Activated CD4-positive, alpha-beta T cell treated with anti-CD3 and anti-CD28 coated beads, Interleukin-2, Interleukin-4, amounts not matched to agents 100 ng/mL and 50 ng/mL, durations not matched to agents 16 hours and 8 hours (primary cell): ENCODE data around the gene KCNJ14.
A peak's percentile ranks its signal among the peaks of the same experiment; 100 is the strongest.

Source experiments
- DNase-seq: peaks from one replicate; pipeline ENCODE4 v3.0.0-alpha.2; 2020; ENCODE audit warnings: low spot score

Gene KCNJ14

DNA sequence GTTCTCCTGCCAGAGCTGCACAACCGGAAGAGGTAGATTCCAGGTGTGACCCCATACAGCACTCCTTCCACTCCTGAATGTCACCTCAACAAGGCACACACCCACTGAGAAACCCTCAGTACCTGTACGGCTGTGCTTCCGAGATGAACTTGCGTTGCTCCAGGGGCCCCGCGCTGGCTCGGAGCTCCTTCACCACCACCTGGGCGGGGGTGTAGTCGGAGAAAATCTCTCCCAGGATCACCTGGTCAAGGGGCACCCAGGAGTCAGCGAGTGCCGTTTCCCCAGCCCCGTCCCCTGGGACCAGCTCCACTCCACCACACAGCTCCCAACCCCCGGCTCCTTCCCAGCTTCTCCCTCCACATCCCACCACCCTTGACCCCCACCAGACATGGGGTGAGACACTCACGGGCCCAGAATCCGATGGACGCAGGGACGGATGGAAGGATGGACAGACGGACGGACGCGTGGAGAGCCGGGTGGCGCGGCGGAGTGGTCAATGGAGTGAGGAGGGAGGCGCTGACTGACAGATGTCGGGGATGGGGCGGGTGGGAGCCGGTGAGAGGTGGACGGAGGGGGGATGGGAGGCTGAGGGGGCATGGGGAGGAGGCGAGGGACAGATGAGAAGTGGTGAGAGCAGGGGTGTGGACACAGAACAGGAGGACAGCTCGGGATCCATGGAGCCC lies 53.5 kb downstream of the KCNJ14 start:
- no peak for DNase-seq

DNA sequence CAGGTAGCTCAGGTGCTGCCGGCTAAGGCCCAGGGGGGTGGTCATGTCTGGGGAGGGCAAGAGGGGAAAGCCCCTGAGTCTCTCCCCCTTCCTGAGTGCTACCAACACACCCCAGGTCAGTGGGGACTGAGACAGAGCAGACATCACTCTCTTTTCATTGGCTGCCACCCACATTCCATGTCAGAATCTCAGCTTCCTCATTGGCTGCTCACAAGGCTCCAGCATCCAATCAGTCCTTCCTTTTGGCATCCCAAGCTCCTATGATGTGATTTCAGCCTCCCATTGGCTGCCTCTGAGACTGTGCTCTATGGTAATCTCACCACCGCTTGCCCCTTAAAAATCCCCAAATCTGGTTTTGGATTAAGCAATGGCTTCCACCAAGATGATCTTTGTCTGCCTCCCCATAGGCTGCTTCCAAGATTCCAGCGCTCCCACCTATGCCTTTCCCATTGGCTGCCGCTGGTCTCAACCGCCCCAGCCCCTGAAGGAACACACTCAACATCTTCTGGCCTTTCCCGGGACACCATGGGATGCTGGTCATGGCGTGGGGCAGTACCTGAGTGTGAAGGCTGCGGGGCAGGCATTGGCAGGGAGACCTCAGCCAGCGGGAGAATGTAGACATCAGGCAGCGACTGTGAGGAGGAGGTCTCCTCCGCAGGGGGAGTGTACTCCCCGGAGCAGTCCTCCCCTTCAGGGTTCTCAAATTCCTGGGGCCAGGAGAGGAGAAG lies 54.3 kb downstream of the KCNJ14 start:
- no peak for DNase-seq

DNA sequence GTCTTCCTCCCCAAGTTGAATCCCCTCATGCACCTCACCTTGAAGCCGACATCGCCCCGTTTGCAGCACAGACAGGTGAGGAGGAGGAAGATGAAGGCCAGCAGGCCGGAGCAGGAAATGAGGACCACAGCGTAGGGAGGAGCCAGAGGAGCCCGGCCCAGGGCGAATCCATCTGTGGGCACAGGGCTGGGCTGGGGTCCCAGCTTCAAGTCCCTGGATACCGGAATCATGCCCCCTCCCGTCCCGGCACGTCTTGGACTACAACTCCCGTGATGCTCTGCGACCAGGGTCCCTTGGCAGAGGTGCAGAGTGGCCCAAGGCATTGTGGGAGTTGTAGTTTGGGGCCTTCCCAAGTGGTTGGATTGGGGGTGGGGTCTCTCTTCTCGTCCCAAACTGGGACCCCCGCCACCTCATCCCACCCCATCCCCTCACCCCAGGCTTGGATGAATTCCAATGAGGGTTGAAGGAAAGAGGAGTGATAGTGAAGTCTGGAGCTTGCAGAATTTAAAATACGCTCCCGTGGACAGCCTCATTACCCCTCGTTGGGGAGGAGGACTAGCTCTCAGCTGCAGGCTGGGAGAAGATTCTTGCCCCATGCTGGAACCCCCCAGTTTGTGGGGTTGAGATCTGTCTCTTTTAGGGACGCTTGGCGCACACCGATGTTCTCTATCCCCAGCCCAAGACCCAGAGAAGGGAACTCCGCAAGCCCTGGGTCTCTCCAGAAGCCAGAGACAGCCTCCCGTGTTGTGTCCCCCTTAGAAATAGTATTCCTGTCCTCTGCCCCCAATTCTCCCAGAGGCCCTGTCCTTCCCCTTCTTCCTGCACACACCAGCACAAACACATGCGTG lies 55.3 kb downstream of the KCNJ14 start:
- DNase-seq = peak; percentile 79

DNA sequence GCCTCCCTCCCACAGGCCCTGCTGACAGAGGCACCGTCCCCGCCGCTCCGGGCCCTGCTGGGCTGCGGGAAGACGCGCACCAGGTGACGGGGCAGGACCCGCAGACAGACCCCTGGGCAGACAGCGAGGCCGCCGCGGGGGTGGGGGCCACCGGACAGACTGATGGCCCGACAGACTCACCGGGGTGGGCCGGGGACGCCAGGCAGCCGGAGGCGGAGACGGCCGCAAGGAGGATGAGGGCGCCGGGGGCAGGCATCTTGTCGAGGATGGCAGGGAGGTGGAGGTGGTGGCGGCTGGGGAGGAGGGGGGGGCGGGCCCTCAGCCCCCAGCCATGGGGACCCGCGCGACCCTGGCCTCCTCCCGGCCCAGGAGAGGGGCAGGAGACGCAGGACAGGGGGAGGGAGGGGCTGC lies 56.0 kb downstream of the KCNJ14 start:
- DNase-seq = no peak

DNA sequence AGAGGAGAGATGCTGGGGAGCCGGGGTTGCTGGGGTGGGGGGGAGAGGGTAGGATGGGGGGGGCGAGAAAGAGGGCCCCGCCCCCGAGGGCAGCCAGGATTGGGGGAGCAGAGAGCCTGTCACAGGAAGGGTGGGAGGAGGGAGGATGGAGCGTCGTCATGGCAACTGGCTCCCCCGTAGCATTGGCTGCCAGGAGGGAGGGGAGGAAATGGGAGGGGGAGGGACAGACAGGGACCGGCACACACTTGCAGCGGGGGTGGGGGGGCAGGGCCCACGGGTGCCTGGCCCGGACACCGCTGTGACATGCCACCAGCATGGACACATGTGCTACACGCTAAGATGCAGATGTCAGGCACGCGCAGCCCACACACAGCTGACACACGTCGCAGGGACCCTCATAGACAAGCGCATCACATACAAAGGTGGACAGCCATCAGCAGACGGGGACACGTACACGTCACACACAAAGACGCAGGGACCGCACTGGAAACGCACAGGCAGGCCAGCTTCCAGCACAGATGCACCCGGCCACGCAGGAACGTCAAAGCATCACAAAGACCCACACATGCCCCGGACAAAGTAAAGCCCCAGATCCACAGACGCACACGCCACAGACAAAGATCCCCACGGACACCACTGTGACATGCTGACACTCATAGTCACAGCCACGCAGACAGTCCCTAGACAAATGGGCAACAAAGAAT lies 56.6 kb downstream of the KCNJ14 start, which contains the start of gene LMTK3:
Gene LMTK3 (minus strand): TSS at position 36 of the 704 bp plus-strand sequence. CDS start 259 bp downstream, outside the sequence.
- DNase-seq = peak; percentile 68

DNA sequence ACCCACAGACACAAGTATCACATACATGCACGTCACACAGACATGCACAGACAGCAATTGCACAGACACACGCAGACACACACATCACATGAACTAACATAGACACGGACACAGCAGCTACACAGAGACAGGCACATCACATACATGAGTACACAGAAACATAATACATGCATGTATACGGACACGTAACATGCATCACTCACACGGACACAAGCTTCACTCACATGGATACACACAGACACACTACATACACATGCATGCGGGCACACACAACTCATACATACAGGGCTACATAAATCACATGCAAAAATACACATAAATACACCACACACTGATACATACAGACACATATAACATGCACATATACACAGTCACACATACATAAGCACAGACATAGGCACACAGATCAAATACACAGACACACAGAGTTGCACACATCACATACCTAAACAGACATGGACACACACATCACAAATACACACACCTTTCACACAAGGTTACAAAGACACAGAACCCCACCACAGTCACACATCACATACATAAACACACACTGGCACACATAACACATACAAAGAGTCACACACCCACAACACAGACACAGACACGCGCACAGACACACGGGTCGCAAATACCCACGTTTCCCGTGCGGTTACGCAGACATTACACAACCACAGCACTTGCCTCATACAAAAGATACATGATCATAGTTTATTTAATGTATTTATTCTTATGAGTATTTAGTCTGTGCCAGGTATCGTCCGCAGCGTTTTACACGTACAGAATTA lies 57.3 kb downstream of the KCNJ14 start:
- DNase-seq = no peak

DNA sequence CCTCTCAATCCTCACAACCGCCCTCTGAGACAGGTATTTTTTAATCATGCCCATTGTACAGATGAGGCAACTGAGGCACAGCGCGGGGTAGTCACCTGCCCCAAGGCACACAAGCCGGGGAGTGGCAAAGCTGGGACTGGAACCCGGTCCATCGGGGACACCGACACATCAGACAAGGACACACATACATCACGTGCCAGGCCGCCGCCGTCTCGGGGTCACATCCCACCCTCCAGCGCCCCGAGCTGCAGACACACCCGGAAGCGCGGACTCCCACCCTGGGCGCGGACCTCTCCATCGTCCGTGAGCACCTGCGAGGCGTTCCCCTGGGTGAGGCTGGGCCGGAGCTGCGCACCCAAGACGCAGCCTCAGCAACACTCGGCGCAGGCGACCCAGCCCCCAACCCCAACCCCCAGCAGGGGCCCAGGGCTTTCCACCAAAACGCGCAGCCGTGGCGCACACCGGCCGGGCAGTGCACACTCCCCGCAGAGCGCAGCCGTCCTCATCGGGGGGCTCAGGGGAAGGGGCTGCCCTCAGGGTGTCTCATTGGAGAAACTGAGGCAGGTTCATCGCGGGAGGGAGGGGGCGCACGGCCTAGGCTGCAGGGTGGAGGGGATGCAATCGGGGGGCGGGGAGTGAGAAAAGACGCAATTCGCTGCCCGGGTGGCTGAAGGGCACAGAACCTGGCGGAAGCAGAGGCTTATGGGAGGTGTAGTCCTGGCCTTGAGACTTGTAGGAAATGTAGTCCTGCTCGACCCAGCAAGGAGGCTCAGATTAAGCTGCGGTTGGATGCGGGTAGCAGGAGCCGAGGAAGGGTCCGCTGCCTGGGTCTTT lies 58.1 kb downstream of the KCNJ14 start:
- peak; percentile 81 for DNase-seq

DNA sequence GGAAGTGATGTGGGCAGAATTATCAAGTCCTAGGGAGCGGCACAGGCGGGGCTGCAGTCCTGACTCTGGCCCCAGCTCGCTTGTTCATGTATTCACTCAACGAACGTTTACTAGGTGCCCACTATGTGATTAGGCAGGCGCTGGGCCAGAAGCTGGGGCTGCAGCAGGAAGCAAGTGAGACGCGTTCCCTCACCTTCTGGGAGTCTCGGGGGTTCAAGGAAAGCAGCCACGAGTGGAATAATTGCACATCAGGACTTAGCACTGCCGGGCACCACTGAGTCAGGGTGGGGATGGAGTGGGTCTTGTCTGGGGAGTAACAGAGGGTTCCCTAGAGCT lies 58.7 kb downstream of the KCNJ14 start:
- DNase-seq = no peak

DNA sequence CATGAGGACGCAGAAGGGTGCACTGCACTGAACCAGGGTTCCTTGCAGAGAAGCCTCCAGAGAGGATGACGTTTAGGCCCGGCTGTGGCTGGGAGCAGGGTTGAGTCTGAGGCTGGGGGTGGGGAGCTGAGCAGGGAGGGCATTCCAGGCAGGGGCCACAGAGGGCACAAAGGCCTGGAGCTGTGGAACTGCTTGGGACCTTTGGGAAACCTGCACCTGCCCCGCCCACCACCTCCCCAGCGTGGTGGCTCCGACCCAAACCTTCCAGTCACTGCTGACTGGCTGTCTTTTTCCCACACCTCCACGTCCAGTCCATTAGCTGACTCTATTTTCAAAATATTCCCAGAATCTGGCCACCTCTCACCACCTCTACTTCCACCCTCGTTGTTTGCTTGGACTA lies 61.2 kb downstream of the KCNJ14 start:
- DNase-seq = no peak
